ENCODE data around the gene ACTMAP. TPM values are rescaled to one million over a fixed set of nuclear protein-coding genes. Genes with fewer than 3 reads are reported as not detected.

Gene ACTMAP
- total RNA-seq, 2 experiments from 2014 or later = 3.9 to 5.7 TPM

- peaks cover 36% of the 10 kb centered on the region for H3K4me1 Mint-ChIP-seq (ENCODE audit: low read depth)
- CTCF ChIA-PET = no interaction called here
Measured at GRCh38 chr19:40763963-40764362, 13.7 kb upstream of the ACTMAP start.

GRCh38 chr19:40763526-40763925 lies 13.2 kb upstream of the ACTMAP start:
- TF ChIP-seq CTCF (IDR thresholded peaks at IDR 0.05) = no peak
- ATAC-seq (ENCODE audit: poor library complexity) = no peak
- Mint-ChIP-seq H3K9me3 (no peaks in the 10 kb centered on the region), H3K27ac (no peak overlapping the region), H3K4me1 (ENCODE audit: low read depth) (peaks cover 36% of the 10 kb centered on the region), H3K36me3 (ENCODE audit: low read depth) (peaks cover 70% of the 10 kb centered on the region), H3K4me3 (no peak overlapping the region), H3K27me3 (no peaks in the 10 kb centered on the region)
- Histone ChIP-seq H3K27me3 (ENCODE audit: control insufficient read depth in 1 of 2, insufficient read depth in 2 of 2, low read length in 2 of 2) (no peaks in the 10 kb centered on the region), H3K27ac (ENCODE audit: low read depth in 1 of 2, low read length in 2 of 2) (no peak overlapping the region), H3K4me1 (ENCODE audit: insufficient read depth, low read length) (peaks cover 30% of the 10 kb centered on the region), H3K9me3 (ENCODE audit: control insufficient read depth in 1 of 2, insufficient read depth in 1 of 2, low read length in 2 of 2) (no peaks in the 10 kb centered on the region), H3K36me3 (ENCODE audit: insufficient read depth, low read length) (peaks cover 83% of the 10 kb centered on the region), H3K4me3 (ENCODE audit: low read length) (no peak overlapping the region)
- ChIA-PET CTCF (no interaction called here), POLR2A (no interaction called here)
- intact Hi-C loops (cut with DNase I, micrococcal nuclease) = no loop called here
- DNase-seq = no peak

More at GRCh38 chr19:40763963-40764362, 13.7 kb upstream of the ACTMAP start:
- no peaks in the 10 kb centered on the region for H3K27me3 ChIP-seq (ENCODE audit: control insufficient read depth in 1 of 2, insufficient read depth in 2 of 2, low read length in 2 of 2)
- no peak overlapping the region for H3K27ac ChIP-seq (ENCODE audit: low read depth in 1 of 2, low read length in 2 of 2)
- TF ChIP-seq CTCF (IDR thresholded peaks at IDR 0.05) = no peak
- H3K4me3 ChIP-seq (ENCODE audit: low read length) = no peak overlapping the region
- no peak for DNase-seq
- H3K4me1 ChIP-seq (ENCODE audit: insufficient read depth, low read length) = peaks cover 30% of the 10 kb centered on the region
- Mint-ChIP-seq H3K27ac (peak overlapping the region; percentile 11), H3K9me3 (no peaks in the 10 kb centered on the region), H3K27me3 (no peaks in the 10 kb centered on the region), H3K36me3 (ENCODE audit: low read depth) (peaks cover 72% of the 10 kb centered on the region), H3K4me3 (no peak overlapping the region)
- no peak for ATAC-seq (ENCODE audit: poor library complexity)
- POLR2A ChIA-PET = no interaction called here
- H3K36me3 ChIP-seq (ENCODE audit: insufficient read depth, low read length) = peaks cover 78% of the 10 kb centered on the region
- no peaks in the 10 kb centered on the region for H3K9me3 ChIP-seq (ENCODE audit: control insufficient read depth in 1 of 2, insufficient read depth in 1 of 2, low read length in 2 of 2)
- intact Hi-C loops (cut with DNase I, micrococcal nuclease) = no loop called here

DNA sequence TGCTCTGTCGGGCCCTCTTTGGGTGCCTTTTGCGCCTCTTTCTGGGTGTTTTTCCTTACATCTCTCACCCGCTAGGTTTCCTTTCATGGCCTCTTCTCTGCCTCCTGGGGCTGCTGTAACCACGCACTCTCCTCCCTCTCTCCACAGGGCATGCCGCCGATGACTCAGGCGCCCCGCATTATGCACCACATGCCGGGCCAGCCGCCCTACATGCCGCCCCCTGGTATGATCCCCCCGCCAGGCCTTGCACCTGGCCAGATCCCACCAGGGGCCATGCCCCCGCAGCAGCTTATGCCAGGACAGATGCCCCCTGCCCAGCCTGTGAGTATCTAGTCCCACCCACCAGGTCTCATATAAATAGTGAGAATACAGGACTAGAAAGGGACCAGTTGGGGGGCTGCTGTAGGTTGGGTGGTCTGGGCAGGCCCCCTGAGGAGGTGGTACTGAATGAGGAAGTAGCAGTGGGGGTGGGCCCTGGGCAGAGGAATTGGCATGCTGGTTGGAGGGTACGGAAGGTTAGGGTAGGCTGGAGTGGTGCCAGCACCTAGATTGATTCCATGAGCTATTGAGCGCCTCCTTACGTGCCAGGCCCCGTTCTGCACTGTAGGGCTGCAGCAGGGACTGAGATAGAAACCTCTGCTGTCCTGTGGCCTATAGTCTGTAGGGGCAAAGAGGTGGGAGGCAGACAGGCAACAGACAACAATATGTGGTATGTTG lies 12.6 kb upstream of the ACTMAP start:
- Histone ChIP-seq H3K36me3 (ENCODE audit: insufficient read depth, low read length) (peaks cover 88% of the 10 kb centered on the region), H3K9me3 (ENCODE audit: control insufficient read depth in 1 of 2, insufficient read depth in 1 of 2, low read length in 2 of 2) (no peaks in the 10 kb centered on the region), H3K4me1 (ENCODE audit: insufficient read depth, low read length) (peaks cover 33% of the 10 kb centered on the region), H3K27ac (ENCODE audit: low read depth in 1 of 2, low read length in 2 of 2) (peak overlapping the region in 1 of 2 donors; percentile 4), H3K4me3 (ENCODE audit: low read length) (no peak overlapping the region), H3K27me3 (ENCODE audit: control insufficient read depth in 1 of 2, insufficient read depth in 2 of 2, low read length in 2 of 2) (no peaks in the 10 kb centered on the region)
- no peak for TF ChIP-seq CTCF (IDR thresholded peaks at IDR 0.05)
- Mint-ChIP-seq H3K4me3 (no peak overlapping the region), H3K36me3 (ENCODE audit: low read depth) (peaks cover 76% of the 10 kb centered on the region), H3K9me3 (no peaks in the 10 kb centered on the region), H3K4me1 (ENCODE audit: low read depth) (peaks cover 36% of the 10 kb centered on the region), H3K27ac (no peak overlapping the region), H3K27me3 (no peaks in the 10 kb centered on the region)
- intact Hi-C loops (cut with DNase I, micrococcal nuclease) = no loop called here
- POLR2A ChIA-PET = no interaction called here
- no peak for DNase-seq
- CTCF ChIA-PET = no interaction called here
- ATAC-seq (ENCODE audit: poor library complexity) = no peak
